GM12874 (cell line): Measurements from ENCODE around the gene SLC25A21.

ENCODE experiments used
- TF ChIP-seq, protein P1 (sequence below): IDR thresholded peaks from 2 replicates; pipeline ENCODE4 v1.5.1; 2011; ENCODE audit warnings: low read depth, mild to moderate bottlenecking, control low read depth, low read length, moderate library complexity; ENCODE audit not compliant: insufficient read depth

SLC25A21 gene

DNA sequence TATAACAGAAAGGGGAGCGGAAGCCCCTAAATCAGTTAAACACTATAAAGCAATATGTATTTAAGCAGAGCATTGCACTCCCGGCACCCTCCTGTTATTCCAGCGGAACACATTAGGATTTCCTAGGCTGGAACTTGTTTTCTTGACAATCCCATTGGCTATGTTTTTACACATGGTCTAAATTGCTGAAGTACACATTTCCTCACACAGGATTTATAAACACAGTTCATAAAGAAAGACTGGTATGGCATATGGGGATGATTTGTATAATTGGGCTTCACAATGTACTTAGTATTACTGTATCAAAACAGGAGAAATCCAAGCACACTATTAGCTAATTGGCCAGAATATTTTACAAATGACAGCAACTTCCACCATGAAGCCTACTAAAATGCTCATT, 487.5 kb downstream of the SLC25A21 start:
- TF ChIP-seq, protein P1, sequence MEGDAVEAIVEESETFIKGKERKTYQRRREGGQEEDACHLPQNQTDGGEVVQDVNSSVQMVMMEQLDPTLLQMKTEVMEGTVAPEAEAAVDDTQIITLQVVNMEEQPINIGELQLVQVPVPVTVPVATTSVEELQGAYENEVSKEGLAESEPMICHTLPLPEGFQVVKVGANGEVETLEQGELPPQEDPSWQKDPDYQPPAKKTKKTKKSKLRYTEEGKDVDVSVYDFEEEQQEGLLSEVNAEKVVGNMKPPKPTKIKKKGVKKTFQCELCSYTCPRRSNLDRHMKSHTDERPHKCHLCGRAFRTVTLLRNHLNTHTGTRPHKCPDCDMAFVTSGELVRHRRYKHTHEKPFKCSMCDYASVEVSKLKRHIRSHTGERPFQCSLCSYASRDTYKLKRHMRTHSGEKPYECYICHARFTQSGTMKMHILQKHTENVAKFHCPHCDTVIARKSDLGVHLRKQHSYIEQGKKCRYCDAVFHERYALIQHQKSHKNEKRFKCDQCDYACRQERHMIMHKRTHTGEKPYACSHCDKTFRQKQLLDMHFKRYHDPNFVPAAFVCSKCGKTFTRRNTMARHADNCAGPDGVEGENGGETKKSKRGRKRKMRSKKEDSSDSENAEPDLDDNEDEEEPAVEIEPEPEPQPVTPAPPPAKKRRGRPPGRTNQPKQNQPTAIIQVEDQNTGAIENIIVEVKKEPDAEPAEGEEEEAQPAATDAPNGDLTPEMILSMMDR, result no peak

DNA sequence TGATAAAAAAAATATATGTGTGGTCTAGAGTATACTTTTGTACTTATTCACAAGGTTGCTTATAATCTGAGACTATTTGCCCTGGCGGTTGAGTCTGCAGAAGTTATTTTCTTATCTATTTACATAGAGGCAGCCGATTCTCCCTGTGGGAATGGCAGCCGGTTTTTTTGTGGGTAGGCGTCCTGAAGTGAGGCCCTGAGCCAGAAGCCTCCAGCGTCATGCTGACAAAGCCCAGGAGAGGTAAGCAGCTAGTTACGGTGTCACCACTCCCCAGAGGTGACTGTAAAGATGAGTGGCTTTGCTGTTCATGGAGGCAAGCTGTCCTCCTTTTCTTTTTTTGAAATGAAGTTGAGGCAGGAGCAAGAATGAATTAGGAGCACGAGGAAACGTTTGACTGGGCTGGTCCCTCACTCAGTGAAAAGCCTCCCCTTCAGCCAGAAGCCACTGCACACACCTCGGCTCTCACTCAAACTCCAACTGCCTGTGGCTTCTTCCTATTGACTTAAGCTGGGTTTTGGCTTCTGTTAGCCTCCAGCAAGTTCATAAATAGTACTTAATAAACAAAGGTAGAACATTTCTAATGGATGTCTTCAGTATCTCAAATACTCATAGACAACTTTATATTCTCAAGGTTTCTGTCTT, 489.2 kb downstream of the SLC25A21 start:
- TF ChIP-seq, protein P1, result no peak

DNA sequence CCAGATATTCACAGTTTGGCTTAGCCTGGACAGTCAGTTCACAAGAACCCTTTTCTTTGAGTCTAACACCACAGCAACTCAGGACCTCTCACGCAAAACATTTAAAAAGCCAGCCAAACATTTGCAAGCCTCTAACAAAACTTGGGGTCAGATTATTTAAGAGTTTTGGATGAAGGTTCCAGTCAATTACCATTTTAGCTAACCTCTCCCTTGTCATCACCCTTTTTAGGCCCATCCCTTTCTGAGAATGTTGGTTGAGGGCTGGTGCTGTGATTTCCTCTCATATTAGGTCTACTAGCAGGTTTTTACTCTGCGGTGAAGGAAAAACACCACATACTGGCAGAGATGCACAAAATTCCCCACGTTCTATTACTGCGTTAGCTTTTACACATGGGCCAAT, 490.1 kb downstream of the SLC25A21 start:
- TF ChIP-seq, protein P1, result no peak

DNA sequence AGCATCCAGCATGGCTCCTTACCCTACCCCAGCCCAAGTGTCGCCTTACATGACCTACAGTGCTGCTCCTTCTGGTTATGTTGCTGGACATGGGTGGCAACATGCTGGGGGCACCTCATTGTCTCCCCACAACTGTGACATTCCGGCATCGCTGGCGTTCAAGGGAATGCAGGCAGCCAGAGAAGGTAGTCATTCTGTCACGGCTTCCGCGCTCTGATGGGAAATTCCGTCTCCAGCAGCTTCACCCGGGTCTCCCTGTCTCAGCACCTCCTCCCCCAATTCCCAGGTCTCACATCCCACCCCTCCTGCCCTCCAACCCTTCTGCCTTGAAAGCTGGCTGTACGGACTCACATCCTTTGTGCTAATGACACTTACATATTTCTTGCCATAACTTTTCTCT, 496.2 kb downstream of the SLC25A21 start:
- TF ChIP-seq, protein P1, result no peak

DNA sequence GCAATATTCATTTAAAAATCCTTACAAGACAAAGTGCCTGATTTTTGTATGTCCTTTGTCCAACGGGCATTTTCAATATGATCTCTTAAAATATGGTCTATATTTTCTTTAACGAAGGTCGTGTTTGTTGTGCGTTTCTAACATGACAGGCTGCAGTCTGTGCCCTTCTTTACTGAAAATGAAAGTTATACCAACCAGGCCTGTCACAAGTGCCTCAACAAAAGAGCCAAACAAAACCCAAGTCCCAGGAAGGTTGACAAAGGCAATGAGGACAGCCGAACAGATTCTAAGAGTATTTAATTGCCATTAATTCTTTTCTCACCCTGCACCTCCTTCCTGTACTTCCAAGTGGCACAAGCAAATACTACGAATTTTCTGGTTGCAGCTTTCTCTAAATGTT, 496.8 kb downstream of the SLC25A21 start:
- TF ChIP-seq, protein P1, result no peak

DNA sequence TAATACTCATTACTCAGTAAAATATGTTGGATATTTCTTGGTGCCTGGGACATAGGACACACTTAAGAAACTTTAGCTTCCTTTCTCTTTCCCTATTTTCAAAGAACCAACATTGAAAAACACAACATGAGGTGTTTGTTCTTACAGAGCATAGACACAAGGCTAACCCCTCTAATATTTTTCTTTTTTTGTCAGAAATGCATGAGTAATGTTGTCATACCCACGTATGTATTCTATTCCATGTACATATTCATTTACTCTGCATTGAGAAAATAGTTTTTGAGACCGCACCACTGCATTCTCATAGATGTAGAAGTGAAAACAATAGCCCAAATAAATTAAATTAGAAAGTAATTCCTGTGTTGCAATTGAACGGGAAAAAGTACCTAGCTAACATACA, 497.7 kb downstream of the SLC25A21 start:
- TF ChIP-seq, protein P1, result no peak

DNA sequence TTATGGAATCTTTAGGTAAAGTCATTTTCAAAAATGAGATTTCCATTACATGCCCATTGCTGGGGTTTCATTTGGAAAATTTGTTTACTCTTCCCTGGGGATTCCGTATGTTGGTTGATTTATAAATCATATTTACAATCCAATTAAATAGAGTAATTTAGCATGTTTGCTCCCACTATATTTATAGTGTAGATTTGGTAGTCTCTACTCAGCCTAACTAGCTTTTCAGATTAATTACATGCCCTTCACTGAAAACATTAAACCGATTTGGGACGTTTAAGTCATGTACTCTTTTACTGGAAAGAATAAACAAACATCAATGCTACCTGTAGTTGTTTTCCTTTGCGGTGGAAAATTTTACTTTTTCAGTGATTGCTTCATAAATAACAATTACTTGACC, 500.3 kb downstream of the SLC25A21 start:
- TF ChIP-seq, protein P1, result no peak
